Activated CD4-positive, alpha-beta memory T cell treated with anti-CD3 and anti-CD28 coated beads for 36 hours (primary cell): ENCODE measurements around the gene PIAS1. TPM values are rescaled to one million over a fixed set of nuclear protein-coding genes. Genes with fewer than 3 reads are reported as not detected.

ENCODE experiments used
- CTCF ChIA-PET: fragments of 350-600 bp; sonication (Branson Sonifier 250); formaldehyde crosslinking; loops from one replicate; lab custom pipeline; 2021; ENCODE audit warnings: antibody characterized with exemption, inconsistent platforms; lab: Charles Lee
- POLR2A ChIA-PET: fragments of 350-600 bp; sonication (Branson Sonifier 250); formaldehyde crosslinking; loops from one replicate; lab custom pipeline; 2021; ENCODE audit warnings: antibody characterized with exemption; lab: Charles Lee
- DNase-seq: peaks from one replicate; pipeline ENCODE4 v3.0.0-alpha.2; 2020
- H3K27ac Mint-ChIP-seq: one replicate; pipeline ENCODE4 v1.8.0; 2021; ENCODE audit warnings: mixed read lengths
- H3K27me3 Mint-ChIP-seq: one replicate; pipeline ENCODE4 v1.8.0; 2021; ENCODE audit warnings: mixed read lengths
- H3K36me3 Mint-ChIP-seq: one replicate; pipeline ENCODE4 v1.8.0; 2021; ENCODE audit warnings: mixed read lengths
- H3K4me1 Mint-ChIP-seq: one replicate; pipeline ENCODE4 v1.8.0; 2021; ENCODE audit warnings: low read depth, mixed read lengths
- H3K4me3 Mint-ChIP-seq: one replicate; pipeline ENCODE4 v1.8.0; 2021; ENCODE audit warnings: mild to moderate bottlenecking, mixed read lengths
- H3K9me3 Mint-ChIP-seq: one replicate; pipeline ENCODE4 v1.8.0; 2021; ENCODE audit warnings: mixed read lengths
- intact Hi-C: fragments of 100-400 bp; cut with micrococcal nuclease; formaldehyde crosslinking; loops from one replicate; pipeline ENCODE4 v1.15.1; 2023
- total RNA-seq, 2 experiments: library from RNA; stranded (reverse); gene quantifications; one replicate each; pipeline ENCODE4 v1.2.3, GENCODE V29; 2021

The PIAS1 gene
- total RNA-seq, 2 experiments from 2014 or later, result 29.4 to 30.9 TPM

DNA sequence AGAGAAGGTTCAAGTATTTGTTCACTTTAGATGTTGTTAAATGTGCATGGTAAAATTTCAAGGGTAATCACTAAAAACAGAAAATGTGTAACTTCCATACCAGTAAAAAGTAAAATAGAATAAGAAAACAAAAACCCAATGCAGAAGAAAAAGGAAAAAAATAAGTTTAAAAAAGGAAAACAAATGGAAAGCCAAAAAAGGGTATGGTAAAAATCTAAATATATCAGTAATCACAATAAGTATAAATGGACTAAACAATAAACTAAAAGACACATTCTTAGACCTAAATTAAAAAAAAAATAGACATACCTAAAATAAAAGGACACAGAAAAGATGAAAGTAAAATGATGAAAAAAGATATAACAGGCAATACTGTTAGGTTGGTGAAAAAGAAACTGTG is 184.9 kb downstream of the PIAS1 start:
- Mint-ChIP-seq H3K27ac (no peak overlapping the region), H3K9me3 (peaks cover 16% of the 10 kb centered on the region), H3K4me3 (no peak overlapping the region), H3K27me3 (no peaks in the 10 kb centered on the region), H3K4me1 (no peaks in the 10 kb centered on the region), H3K36me3 (peaks cover 10% of the 10 kb centered on the region)
- ChIA-PET CTCF (no interaction called here), POLR2A (no interaction called here)
- DNase-seq, result no peak
- intact Hi-C loops, result no loop called here

DNA sequence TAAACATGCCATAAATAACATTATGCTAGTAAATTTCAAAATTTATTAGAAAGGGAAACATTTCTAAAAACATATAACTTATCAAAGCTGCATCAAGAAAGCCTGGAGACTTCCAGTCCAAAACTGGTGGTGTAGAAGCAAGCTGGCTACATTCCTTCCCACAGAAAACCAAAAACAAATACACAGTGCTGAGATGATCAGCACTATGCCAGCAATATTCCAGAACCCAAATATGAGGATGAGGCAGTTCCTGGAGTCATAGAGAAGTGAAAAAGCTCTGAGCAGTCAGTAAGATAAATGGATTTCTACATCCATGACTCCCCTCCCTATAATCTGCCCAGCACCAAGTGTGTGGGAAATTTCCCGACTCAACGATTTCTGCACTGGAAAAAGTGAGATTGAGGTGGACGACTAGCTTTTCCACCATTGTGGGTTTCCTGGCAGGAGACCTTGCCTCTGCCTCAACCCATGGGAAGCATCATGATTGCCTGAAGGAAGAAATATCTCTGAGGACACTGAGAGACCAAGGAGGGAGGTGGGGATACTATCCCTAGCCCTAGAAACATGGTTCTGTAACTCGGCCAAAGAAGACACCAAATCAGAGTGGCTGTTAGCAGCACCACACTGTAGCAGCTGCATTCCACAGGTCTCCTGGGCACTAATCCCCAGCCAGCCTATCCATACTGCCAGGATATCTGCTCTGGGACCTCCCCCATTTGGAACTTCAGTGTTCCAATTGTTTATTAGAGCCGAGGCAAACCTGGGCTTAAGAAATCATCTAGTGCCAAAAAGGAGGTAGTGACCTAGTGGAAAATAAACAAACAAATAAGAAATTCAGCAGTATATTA is 187.2 kb downstream of the PIAS1 start:
- DNase-seq, result no peak
- no peaks in the 10 kb centered on the region for H3K27me3 Mint-ChIP-seq
- H3K27ac Mint-ChIP-seq, result no peak overlapping the region
- intact Hi-C loops, result no loop called here
- peaks cover 16% of the 10 kb centered on the region for H3K36me3 Mint-ChIP-seq
- no peak overlapping the region for H3K4me3 Mint-ChIP-seq
- no peaks in the 10 kb centered on the region for H3K4me1 Mint-ChIP-seq
- ChIA-PET CTCF (no interaction called here), POLR2A (no interaction called here)
- H3K9me3 Mint-ChIP-seq, result peaks cover 23% of the 10 kb centered on the region

Other genes with a start within 250 kb of the PIAS1 start
- under 1 TPM; 0.12 TPM for gene SKOR1, start 228.8 kb upstream of the PIAS1 start, total RNA-seq
- gene RNU6-1, start 214.3 kb upstream of the PIAS1 start, total RNA-seq, result not detected
- 1 to 10 TPM; 5.3 to 7.0 TPM for gene CALML4, start 151.0 kb downstream of the PIAS1 start, total RNA-seq
- 10 to 100 TPM; 32.9 to 34.2 TPM for gene CLN6, start 175.4 kb downstream of the PIAS1 start, total RNA-seq
- gene FEM1B, start 223.4 kb downstream of the PIAS1 start, total RNA-seq, result 10 to 100 TPM; 32.6 to 34.2 TPM